ENCODE data around the gene SPAG4.
A peak's percentile ranks its signal among the peaks of the same experiment; 100 is the strongest.

Gene SPAG4

DNA sequence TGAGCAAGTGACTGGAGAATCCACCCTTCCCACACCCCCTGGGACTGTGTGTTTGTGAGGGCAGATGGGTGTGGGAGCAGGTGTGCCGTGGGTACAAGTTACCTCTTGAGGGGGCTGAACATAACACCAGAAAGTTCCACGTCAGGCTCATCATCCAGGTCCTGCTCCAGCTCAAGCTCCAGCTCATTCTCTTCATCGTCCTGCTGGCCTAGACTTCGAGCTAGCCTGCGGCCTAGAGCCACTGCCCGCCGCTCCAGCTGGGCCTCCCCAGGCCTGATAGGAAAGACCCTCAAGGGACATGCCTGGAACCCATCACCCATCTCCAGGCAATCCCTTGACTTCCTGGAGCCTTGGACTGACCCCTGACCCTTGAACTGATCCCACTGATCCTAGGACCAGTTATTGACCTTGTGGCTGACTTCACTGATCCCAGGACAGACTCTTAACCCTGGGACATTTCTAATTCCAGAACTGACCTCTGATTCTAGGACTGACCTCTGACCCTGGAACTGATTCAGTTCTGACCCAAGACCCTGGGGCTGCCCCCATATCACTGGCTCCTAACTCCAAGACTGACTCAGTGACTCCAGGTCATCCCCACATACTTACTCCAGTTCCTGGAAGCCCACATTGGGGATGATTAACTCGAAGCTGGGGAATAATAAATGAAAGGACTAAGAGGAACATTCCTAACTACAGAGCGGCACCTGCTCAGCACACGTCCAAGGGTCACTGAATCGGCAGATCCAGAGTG lies 11.8 kb upstream of the SPAG4 start:
- H3K4me3 ChIP-seq (replicated peaks; ENCODE audit: low read depth, low read length): no peak overlapping the region
- DNase-seq (ENCODE audit: extremely low read depth, low read depth): no peak
- TF ChIP-seq, protein P1, sequence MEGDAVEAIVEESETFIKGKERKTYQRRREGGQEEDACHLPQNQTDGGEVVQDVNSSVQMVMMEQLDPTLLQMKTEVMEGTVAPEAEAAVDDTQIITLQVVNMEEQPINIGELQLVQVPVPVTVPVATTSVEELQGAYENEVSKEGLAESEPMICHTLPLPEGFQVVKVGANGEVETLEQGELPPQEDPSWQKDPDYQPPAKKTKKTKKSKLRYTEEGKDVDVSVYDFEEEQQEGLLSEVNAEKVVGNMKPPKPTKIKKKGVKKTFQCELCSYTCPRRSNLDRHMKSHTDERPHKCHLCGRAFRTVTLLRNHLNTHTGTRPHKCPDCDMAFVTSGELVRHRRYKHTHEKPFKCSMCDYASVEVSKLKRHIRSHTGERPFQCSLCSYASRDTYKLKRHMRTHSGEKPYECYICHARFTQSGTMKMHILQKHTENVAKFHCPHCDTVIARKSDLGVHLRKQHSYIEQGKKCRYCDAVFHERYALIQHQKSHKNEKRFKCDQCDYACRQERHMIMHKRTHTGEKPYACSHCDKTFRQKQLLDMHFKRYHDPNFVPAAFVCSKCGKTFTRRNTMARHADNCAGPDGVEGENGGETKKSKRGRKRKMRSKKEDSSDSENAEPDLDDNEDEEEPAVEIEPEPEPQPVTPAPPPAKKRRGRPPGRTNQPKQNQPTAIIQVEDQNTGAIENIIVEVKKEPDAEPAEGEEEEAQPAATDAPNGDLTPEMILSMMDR (IDR thresholded peaks at IDR 0.05; ENCODE audit: low read depth, low read length, missing control alignments): no peak

DNA sequence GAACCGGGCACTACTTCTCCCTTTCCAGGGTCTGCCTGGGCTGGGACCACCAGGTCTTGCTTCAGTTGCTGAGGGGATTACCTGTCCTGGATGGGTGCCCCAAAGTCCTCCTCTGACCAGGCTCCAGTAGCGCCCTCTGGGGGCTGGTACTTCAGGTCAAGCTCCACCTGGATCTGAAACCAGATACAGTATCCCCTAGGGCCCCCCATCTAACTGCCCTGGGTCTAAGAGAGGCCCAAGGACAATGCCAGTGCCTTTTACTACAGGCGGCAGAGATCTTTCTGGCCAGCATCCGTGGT lies 11.2 kb upstream of the SPAG4 start:
- H3K4me3 ChIP-seq (replicated peaks; ENCODE audit: low read depth, low read length): no peak overlapping the region
- DNase-seq (ENCODE audit: extremely low read depth, low read depth): no peak
- TF ChIP-seq, protein P1 (IDR thresholded peaks at IDR 0.05; ENCODE audit: low read depth, low read length, missing control alignments): peak; percentile 34

DNA sequence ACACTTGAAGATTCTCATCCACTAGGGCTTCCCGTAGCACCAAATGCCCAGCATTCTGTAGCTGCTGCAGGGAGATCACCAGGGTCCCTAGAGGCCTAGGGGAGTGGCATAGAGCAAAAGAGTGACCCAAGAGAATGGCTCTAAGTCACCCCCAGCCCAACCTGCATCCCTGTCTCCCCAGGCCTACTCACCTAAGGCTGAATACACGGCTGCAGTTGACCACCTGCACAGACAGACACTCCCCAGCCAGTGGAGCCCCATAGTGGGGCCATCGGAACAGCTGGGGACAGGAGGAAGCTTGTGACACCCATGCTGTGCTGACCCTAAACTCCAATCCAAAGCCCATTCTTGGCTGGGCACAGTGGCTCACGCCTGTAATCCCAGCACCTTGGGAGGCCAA lies 9.5 kb upstream of the SPAG4 start:
- no peak overlapping the region for H3K4me3 ChIP-seq (replicated peaks; ENCODE audit: low read depth, low read length)
- TF ChIP-seq, protein P1 (IDR thresholded peaks at IDR 0.05; ENCODE audit: low read depth, low read length, missing control alignments): no peak
- no peak for DNase-seq (ENCODE audit: extremely low read depth, low read depth)

DNA sequence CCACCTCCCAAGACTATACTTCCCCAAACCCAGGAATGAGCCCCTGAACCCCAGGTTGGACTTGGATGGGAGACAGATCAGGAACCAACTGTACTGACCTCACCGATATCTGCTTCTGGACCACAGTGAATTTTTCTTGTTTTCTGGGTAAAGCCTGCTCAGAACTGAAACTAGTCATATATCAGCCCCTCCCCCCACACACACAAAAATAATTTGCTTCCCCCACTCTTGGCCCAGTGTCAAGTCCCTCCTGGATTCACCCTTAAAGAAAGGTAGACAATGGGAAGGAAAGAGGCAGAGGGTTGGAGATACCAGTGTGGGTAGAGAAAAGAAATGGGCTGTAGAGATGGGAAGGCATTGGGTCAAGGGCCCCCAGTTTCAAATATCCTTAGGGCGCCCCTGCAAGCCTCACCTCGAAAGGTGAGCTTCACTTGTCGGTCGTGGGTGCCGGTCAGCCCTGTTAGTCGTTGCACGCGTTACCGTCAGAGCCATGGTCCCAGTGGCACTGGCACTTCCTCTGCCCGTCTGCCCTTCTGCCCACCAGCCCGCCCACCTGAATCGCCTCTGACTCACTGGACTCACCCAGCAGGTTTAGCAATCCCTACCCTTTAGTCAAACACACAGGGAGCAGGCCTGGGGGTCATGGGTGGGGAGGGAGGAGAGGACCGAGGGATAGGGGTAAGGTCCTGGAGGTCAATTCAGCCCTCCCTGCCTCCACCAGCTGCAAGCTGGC lies 8.5 kb upstream of the SPAG4 start:
- TF ChIP-seq, protein P1 (IDR thresholded peaks at IDR 0.05; ENCODE audit: low read depth, low read length, missing control alignments): no peak
- DNase-seq (ENCODE audit: extremely low read depth, low read depth): no peak
- H3K4me3 ChIP-seq (replicated peaks; ENCODE audit: low read depth, low read length): no peak overlapping the region

DNA sequence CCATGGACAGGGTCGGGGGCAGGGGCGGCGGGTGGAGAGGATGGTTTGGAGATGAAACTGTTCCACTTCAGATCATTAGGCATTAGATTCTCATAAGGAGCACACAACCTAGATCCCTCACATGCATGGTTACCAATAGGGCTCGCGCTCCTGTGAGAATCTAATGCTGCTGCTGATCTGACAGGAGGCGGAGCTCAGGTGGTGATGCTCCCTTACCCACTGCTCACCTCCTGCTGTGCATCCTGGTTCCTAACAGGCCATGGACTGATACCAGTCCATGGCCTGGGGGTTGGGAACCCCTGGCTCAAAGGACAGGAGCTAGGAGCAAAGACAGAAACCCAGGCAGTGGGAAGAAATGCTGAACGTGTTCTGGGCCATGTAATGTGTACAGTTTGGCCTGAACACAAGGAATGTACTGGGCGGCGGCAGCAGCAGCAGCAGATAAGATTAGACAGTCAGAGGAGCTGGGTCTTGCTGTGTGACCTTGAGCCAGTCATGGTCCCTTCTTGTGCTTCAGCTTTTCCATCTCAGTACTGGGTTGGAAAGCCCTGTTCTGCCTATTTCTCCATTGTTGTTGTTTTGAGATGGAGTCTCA lies 4.7 kb upstream of the SPAG4 start:
- TF ChIP-seq, protein P1 (IDR thresholded peaks at IDR 0.05; ENCODE audit: low read depth, low read length, missing control alignments): no peak
- no peak for DNase-seq (ENCODE audit: extremely low read depth, low read depth)
- H3K4me3 ChIP-seq (replicated peaks; ENCODE audit: low read depth, low read length): no peak overlapping the region

DNA sequence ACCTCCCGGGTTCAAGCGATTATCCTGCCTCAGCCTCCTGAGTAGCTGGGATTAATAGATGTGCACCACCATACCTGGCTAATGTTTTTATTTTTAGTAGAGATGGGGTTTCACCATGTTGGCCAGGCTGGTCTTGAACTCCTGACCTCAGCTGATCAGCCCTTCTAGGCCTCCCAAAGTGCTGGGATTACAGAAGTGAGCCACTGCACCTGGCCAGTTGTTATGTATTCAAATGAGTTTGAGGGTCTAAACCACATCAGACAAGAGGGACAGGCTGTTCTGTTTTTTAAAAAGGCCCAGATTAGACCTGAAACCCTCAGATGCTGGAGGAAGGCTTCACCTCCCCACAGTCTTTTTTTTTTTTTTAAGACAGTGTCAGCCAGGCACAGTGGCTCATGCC lies 4.1 kb upstream of the SPAG4 start:
- DNase-seq (ENCODE audit: extremely low read depth, low read depth): no peak
- no peak overlapping the region for H3K4me3 ChIP-seq (replicated peaks; ENCODE audit: low read depth, low read length)

More for the DNA sequence above, 4.1 kb upstream of the SPAG4 start:
- TF ChIP-seq, protein P1 (IDR thresholded peaks at IDR 0.05; ENCODE audit: low read depth, low read length, missing control alignments): no peak

Measured in HFF-Myc (cell line).